ENCODE results near the gene UGT1A8.
"Not testable (repeated sequence)": the region's sequence is repeated elsewhere in the genome, so short reads cannot be mapped to it uniquely, and the experiment has no call there.

Gene UGT1A8

GRCh38 chr2:233688341-233688740, 70.9 kb downstream of the UGT1A8 start:
- DNase-seq, result no peak
- Mint-ChIP-seq H3K4me1 (ENCODE audit: low read depth) (no peaks in the 10 kb centered on the region), H3K27ac (no peak overlapping the region), H3K27me3 (peaks cover 14% of the 10 kb centered on the region), H3K4me3 (no peak overlapping the region), H3K9me3 (no peaks in the 10 kb centered on the region), H3K36me3 (ENCODE audit: low read depth) (no peaks in the 10 kb centered on the region)

- peaks cover 14% of the 10 kb centered on the region for H3K27me3 Mint-ChIP-seq
- H3K9me3 Mint-ChIP-seq, result no peaks in the 10 kb centered on the region
- no peak overlapping the region for H3K4me3 Mint-ChIP-seq
- H3K36me3 Mint-ChIP-seq (ENCODE audit: low read depth), result no peaks in the 10 kb centered on the region
- no peak overlapping the region for H3K27ac Mint-ChIP-seq
- DNase-seq, result no peak
- no peaks in the 10 kb centered on the region for H3K4me1 Mint-ChIP-seq (ENCODE audit: low read depth)
Observed at GRCh38 chr2:233689031-233689430, 71.6 kb downstream of the UGT1A8 start.

- peaks cover 14% of the 10 kb centered on the region for H3K27me3 Mint-ChIP-seq
- H3K4me1 Mint-ChIP-seq (ENCODE audit: low read depth), result no peaks in the 10 kb centered on the region
- no peak overlapping the region for H3K27ac Mint-ChIP-seq
- DNase-seq, result no peak
- no peak overlapping the region for H3K4me3 Mint-ChIP-seq
- no peaks in the 10 kb centered on the region for H3K9me3 Mint-ChIP-seq
- no peaks in the 10 kb centered on the region for H3K36me3 Mint-ChIP-seq (ENCODE audit: low read depth)
Observed at GRCh38 chr2:233689501-233689900, 72.1 kb downstream of the UGT1A8 start.

GRCh38 chr2:233690444-233690843, 73.0 kb downstream of the UGT1A8 start:
- peaks cover 12% of the 10 kb centered on the region for H3K27me3 Mint-ChIP-seq
- H3K9me3 Mint-ChIP-seq, result no peaks in the 10 kb centered on the region
- no peak overlapping the region for H3K4me3 Mint-ChIP-seq

GRCh38 chr2:233691443-233692433, 74.3 kb downstream of the UGT1A8 start:
- DNase-seq, result no peak
- Mint-ChIP-seq H3K27me3 (peaks cover 12% of the 10 kb centered on the region), H3K4me1 (ENCODE audit: low read depth) (no peaks in the 10 kb centered on the region), H3K27ac (no peak overlapping the region), H3K36me3 (ENCODE audit: low read depth) (no peaks in the 10 kb centered on the region), H3K9me3 (no peaks in the 10 kb centered on the region), H3K4me3 (no peak overlapping the region)

More at GRCh38 chr2:233690444-233690843, 73.0 kb downstream of the UGT1A8 start:
- Mint-ChIP-seq H3K36me3 (ENCODE audit: low read depth) (no peaks in the 10 kb centered on the region), H3K27ac (no peak overlapping the region), H3K4me1 (ENCODE audit: low read depth) (no peaks in the 10 kb centered on the region)
- no peak for DNase-seq

- no peak within 1 kb of the TSS for H3K27ac Mint-ChIP-seq
- H3K4me3 Mint-ChIP-seq, result no peak within 1 kb of the TSS
- no peaks in the 10 kb centered on the region for H3K4me1 Mint-ChIP-seq (ENCODE audit: low read depth)
- DNase-seq, result no peak
- H3K9me3 Mint-ChIP-seq, result no peaks in the 10 kb centered on the region
- H3K36me3 Mint-ChIP-seq (ENCODE audit: low read depth), result no peaks in the 10 kb centered on the region
- H3K27me3 Mint-ChIP-seq, result peaks cover 12% of the 10 kb centered on the region
Observed at GRCh38 chr2:233692648-233693047, 75.2 kb downstream of the UGT1A8 start, which contains the start of gene UGT1A6. Gene UGT1A6 (plus strand): TSS chr2:233692890. CDS start chr2:233693005, 115 bp downstream.

GRCh38 chr2:233693963-233694362, 76.5 kb downstream of the UGT1A8 start:
- Mint-ChIP-seq H3K27me3 (peaks cover 6% of the 10 kb centered on the region), H3K4me3 (no peak overlapping the region), H3K9me3 (no peaks in the 10 kb centered on the region), H3K4me1 (ENCODE audit: low read depth) (no peaks in the 10 kb centered on the region), H3K36me3 (ENCODE audit: low read depth) (no peaks in the 10 kb centered on the region), H3K27ac (no peak overlapping the region)
- DNase-seq, result no peak

GRCh38 chr2:233698740-233699139, 81.3 kb downstream of the UGT1A8 start:
- H3K27me3 Mint-ChIP-seq, result peaks cover 3% of the 10 kb centered on the region
- peaks cover 2% of the 10 kb centered on the region for H3K9me3 Mint-ChIP-seq
- no peak overlapping the region for H3K27ac Mint-ChIP-seq
- H3K4me3 Mint-ChIP-seq, result no peak overlapping the region
- DNase-seq, result no peak
- H3K4me1 Mint-ChIP-seq (ENCODE audit: low read depth), result no peaks in the 10 kb centered on the region
- H3K36me3 Mint-ChIP-seq (ENCODE audit: low read depth), result no peaks in the 10 kb centered on the region

GRCh38 chr2:233699424-233700027, 82.1 kb downstream of the UGT1A8 start:
- Mint-ChIP-seq H3K27ac (no peak overlapping the region), H3K36me3 (ENCODE audit: low read depth) (no peaks in the 10 kb centered on the region), H3K4me1 (ENCODE audit: low read depth) (no peaks in the 10 kb centered on the region), H3K27me3 (peaks cover 3% of the 10 kb centered on the region), H3K9me3 (peaks cover 2% of the 10 kb centered on the region), H3K4me3 (no peak overlapping the region)
- no peak for DNase-seq

GRCh38 chr2:233700028-233700635, 82.7 kb downstream of the UGT1A8 start:
- Mint-ChIP-seq H3K27ac (no peak overlapping the region), H3K9me3 (peaks cover 2% of the 10 kb centered on the region), H3K27me3 (peaks cover 3% of the 10 kb centered on the region), H3K4me1 (ENCODE audit: low read depth) (no peaks in the 10 kb centered on the region), H3K36me3 (ENCODE audit: low read depth) (no peaks in the 10 kb centered on the region), H3K4me3 (no peak overlapping the region)
- no peak for DNase-seq

GRCh38 chr2:233700842-233701241, 83.4 kb downstream of the UGT1A8 start:
- not testable (repeated sequence) for H3K4me1 Mint-ChIP-seq (ENCODE audit: low read depth); H3K27ac Mint-ChIP-seq; DNase-seq; H3K36me3 Mint-ChIP-seq (ENCODE audit: low read depth); H3K27me3 Mint-ChIP-seq; H3K4me3 Mint-ChIP-seq; H3K9me3 Mint-ChIP-seq

- no peak for DNase-seq
- no peaks in the 10 kb centered on the region for H3K36me3 Mint-ChIP-seq (ENCODE audit: low read depth)
- H3K27ac Mint-ChIP-seq, result no peak overlapping the region
- H3K9me3 Mint-ChIP-seq, result peaks cover 2% of the 10 kb centered on the region
- no peaks in the 10 kb centered on the region for H3K4me1 Mint-ChIP-seq (ENCODE audit: low read depth)
- H3K4me3 Mint-ChIP-seq, result no peak overlapping the region
- peaks cover 3% of the 10 kb centered on the region for H3K27me3 Mint-ChIP-seq
Observed at GRCh38 chr2:233702238-233702637, 84.8 kb downstream of the UGT1A8 start.

- Mint-ChIP-seq H3K4me1 (ENCODE audit: low read depth) (no peaks in the 10 kb centered on the region), H3K9me3 (peaks cover 2% of the 10 kb centered on the region), H3K36me3 (ENCODE audit: low read depth) (no peaks in the 10 kb centered on the region), H3K27ac (no peak overlapping the region), H3K27me3 (peaks cover 4% of the 10 kb centered on the region), H3K4me3 (no peak overlapping the region)
- no peak for DNase-seq
Observed at GRCh38 chr2:233705911-233706506, 88.6 kb downstream of the UGT1A8 start.

- H3K4me3 Mint-ChIP-seq, result no peak overlapping the region
- no peaks in the 10 kb centered on the region for H3K4me1 Mint-ChIP-seq (ENCODE audit: low read depth)
- peaks cover 11% of the 10 kb centered on the region for H3K27me3 Mint-ChIP-seq
- peaks cover 2% of the 10 kb centered on the region for H3K9me3 Mint-ChIP-seq
- H3K27ac Mint-ChIP-seq, result no peak overlapping the region
- no peaks in the 10 kb centered on the region for H3K36me3 Mint-ChIP-seq (ENCODE audit: low read depth)
- no peak for DNase-seq
Observed at GRCh38 chr2:233706720-233707119, 89.3 kb downstream of the UGT1A8 start.

All from activated T-cell treated with anti-CD3 and anti-CD28 coated beads, Interleukin-2, amount 50 U/mL, for 24 hours (primary cell).